ENCODE data around the gene KCNJ11. TPM values are rescaled to one million over a fixed set of nuclear protein-coding genes. Genes with fewer than 3 reads are reported as not detected.
A peak's percentile ranks its signal among the peaks of the same experiment; 100 is the strongest.

Gene KCNJ11
- polyA plus RNA-seq, 1 donor from 2014 or later, result 8.0 TPM

- Histone ChIP-seq H3K9me3 (ENCODE audit: low read length) (no peaks in the 10 kb centered on the region), H2AFZ (ENCODE audit: low read depth, low read length) (no peak overlapping the region), H3K9me2 (ENCODE audit: insufficient read depth, low read length) (no peaks in the 10 kb centered on the region), H3K9ac (ENCODE audit: low read length) (peak overlapping the region; percentile 69), H3K4me2 (ENCODE audit: low read length) (peak overlapping the region; percentile 59), H3F3A (ENCODE audit: insufficient read depth, low read length, poor library complexity, severe bottlenecking) (no peaks in the 10 kb centered on the region), H4K20me1 (ENCODE audit: insufficient read depth) (no peaks in the 10 kb centered on the region), H3K36me3 (ENCODE audit: insufficient read depth, low read length) (no peaks in the 10 kb centered on the region), H3K27ac (ENCODE audit: low read length) (no peak overlapping the region), H3K27me3 (ENCODE audit: insufficient read depth, low read depth, low read length) (no peaks in the 10 kb centered on the region), H3K4me3 (ENCODE audit: low read length) (peak overlapping the region; percentile 72), H3K79me2 (replicated peaks; ENCODE audit: insufficient read depth, low read length) (no peaks in the 10 kb centered on the region)
- TF ChIP-seq TAF1 (IDR thresholded peaks at IDR 0.05; ENCODE audit: low read depth) (no peak), EZH2 (IDR thresholded peaks at IDR 0.05; ENCODE audit: borderline replicate concordance, insufficient read depth, low read length, poor library complexity, severe bottlenecking) (no peak), MXI1 (conservative IDR thresholded peaks at IDR 0.05; ENCODE audit: poor library complexity, severe bottlenecking) (no peak), POLR2AphosphoS5 (IDR thresholded peaks at IDR 0.05) (peak; percentile 66), EP300 (conservative IDR thresholded peaks at IDR 0.05; ENCODE audit: poor library complexity, severe bottlenecking) (no peak), RAD21 (conservative IDR thresholded peaks at IDR 0.05) (peak; percentile 45), SMC3 (conservative IDR thresholded peaks at IDR 0.05; ENCODE audit: poor library complexity) (peak; percentile 52)
- TF ChIP-seq, protein P1, sequence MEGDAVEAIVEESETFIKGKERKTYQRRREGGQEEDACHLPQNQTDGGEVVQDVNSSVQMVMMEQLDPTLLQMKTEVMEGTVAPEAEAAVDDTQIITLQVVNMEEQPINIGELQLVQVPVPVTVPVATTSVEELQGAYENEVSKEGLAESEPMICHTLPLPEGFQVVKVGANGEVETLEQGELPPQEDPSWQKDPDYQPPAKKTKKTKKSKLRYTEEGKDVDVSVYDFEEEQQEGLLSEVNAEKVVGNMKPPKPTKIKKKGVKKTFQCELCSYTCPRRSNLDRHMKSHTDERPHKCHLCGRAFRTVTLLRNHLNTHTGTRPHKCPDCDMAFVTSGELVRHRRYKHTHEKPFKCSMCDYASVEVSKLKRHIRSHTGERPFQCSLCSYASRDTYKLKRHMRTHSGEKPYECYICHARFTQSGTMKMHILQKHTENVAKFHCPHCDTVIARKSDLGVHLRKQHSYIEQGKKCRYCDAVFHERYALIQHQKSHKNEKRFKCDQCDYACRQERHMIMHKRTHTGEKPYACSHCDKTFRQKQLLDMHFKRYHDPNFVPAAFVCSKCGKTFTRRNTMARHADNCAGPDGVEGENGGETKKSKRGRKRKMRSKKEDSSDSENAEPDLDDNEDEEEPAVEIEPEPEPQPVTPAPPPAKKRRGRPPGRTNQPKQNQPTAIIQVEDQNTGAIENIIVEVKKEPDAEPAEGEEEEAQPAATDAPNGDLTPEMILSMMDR (IDR thresholded peaks at IDR 0.05; ENCODE audit: poor library complexity, severe bottlenecking), result peak; percentile 74
- TF ChIP-seq, protein P2, sequence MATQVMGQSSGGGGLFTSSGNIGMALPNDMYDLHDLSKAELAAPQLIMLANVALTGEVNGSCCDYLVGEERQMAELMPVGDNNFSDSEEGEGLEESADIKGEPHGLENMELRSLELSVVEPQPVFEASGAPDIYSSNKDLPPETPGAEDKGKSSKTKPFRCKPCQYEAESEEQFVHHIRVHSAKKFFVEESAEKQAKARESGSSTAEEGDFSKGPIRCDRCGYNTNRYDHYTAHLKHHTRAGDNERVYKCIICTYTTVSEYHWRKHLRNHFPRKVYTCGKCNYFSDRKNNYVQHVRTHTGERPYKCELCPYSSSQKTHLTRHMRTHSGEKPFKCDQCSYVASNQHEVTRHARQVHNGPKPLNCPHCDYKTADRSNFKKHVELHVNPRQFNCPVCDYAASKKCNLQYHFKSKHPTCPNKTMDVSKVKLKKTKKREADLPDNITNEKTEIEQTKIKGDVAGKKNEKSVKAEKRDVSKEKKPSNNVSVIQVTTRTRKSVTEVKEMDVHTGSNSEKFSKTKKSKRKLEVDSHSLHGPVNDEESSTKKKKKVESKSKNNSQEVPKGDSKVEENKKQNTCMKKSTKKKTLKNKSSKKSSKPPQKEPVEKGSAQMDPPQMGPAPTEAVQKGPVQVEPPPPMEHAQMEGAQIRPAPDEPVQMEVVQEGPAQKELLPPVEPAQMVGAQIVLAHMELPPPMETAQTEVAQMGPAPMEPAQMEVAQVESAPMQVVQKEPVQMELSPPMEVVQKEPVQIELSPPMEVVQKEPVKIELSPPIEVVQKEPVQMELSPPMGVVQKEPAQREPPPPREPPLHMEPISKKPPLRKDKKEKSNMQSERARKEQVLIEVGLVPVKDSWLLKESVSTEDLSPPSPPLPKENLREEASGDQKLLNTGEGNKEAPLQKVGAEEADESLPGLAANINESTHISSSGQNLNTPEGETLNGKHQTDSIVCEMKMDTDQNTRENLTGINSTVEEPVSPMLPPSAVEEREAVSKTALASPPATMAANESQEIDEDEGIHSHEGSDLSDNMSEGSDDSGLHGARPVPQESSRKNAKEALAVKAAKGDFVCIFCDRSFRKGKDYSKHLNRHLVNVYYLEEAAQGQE (IDR thresholded peaks at IDR 0.05; ENCODE audit: borderline replicate concordance), result no peak
These were observed 925 bp upstream of the KCNJ11 start for GRCh38 chr11:17389211-17389956.

DNA sequence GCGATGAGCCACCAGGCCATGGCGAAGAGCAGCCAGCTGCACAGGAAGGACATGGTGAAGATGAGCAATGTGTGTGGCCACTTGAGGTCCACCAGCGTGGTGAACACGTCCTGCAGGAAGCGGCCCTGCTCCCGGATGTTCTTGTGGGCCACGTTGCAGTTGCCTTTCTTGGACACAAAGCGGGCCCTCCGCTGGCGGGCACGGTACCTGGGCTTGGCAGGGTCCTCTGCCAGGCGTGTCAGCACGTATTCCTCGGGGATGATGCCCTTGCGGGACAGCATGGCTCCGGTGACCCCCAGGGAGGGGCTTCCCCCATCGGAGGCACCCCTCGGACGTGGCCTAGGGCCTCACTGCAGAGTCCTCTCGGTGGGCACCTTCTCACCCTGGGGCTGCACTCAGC, 648 bp downstream of the KCNJ11 start:
- Histone ChIP-seq H3F3A (ENCODE audit: insufficient read depth, low read length, poor library complexity, severe bottlenecking) (no peaks in the 10 kb centered on the region), H3K27ac (ENCODE audit: low read length) (no peak overlapping the region), H3K27me3 (ENCODE audit: insufficient read depth, low read depth, low read length) (no peaks in the 10 kb centered on the region), H2AFZ (ENCODE audit: low read depth, low read length) (no peak overlapping the region), H3K9ac (ENCODE audit: low read length) (no peak overlapping the region), H3K4me2 (ENCODE audit: low read length) (no peak overlapping the region), H3K36me3 (ENCODE audit: insufficient read depth, low read length) (no peaks in the 10 kb centered on the region), H3K79me2 (replicated peaks; ENCODE audit: insufficient read depth, low read length) (no peaks in the 10 kb centered on the region), H4K20me1 (ENCODE audit: insufficient read depth) (no peaks in the 10 kb centered on the region), H3K4me3 (ENCODE audit: low read length) (no peak overlapping the region), H3K9me3 (ENCODE audit: low read length) (no peaks in the 10 kb centered on the region), H3K9me2 (ENCODE audit: insufficient read depth, low read length) (no peaks in the 10 kb centered on the region)
- TF ChIP-seq, protein P2 (IDR thresholded peaks at IDR 0.05; ENCODE audit: borderline replicate concordance), result no peak
- TF ChIP-seq, protein P1 (IDR thresholded peaks at IDR 0.05; ENCODE audit: poor library complexity, severe bottlenecking), result no peak
- TF ChIP-seq POLR2AphosphoS5 (IDR thresholded peaks at IDR 0.05), result no peak
- no peak for TF ChIP-seq TAF1 (IDR thresholded peaks at IDR 0.05; ENCODE audit: low read depth)
- no peak for TF ChIP-seq EP300 (conservative IDR thresholded peaks at IDR 0.05; ENCODE audit: poor library complexity, severe bottlenecking)
- TF ChIP-seq EZH2 (IDR thresholded peaks at IDR 0.05; ENCODE audit: borderline replicate concordance, insufficient read depth, low read length, poor library complexity, severe bottlenecking), result no peak
- TF ChIP-seq RAD21 (conservative IDR thresholded peaks at IDR 0.05), result no peak
- TF ChIP-seq MXI1 (conservative IDR thresholded peaks at IDR 0.05; ENCODE audit: poor library complexity, severe bottlenecking), result no peak

Data from neural cell (in vitro differentiated cells).